HEK293 (cell line): ENCODE results near the gene TEX9.

Experiments used
- CTCF ChIA-PET: fragments of 350-600 bp; formaldehyde crosslinking; extraction: SDS; loops from one replicate; lab custom pipeline; 2021; ENCODE audit warnings: antibody characterized with exemption; lab: Yijun Ruan, JAX
- POLR2A ChIA-PET: fragments of 300-600 bp; formaldehyde crosslinking; extraction: SDS; loops from one replicate; lab custom pipeline; 2020; ENCODE audit warnings: antibody characterized with exemption, inconsistent platforms; lab: Yijun Ruan, JAX
- H3K27ac ChIP-seq: fragments of 200-500 bp; sonication (Bioruptor generic); 2 replicates; pipeline ENCODE4 v1.5.1; 2014; ENCODE audit warnings: low read depth, low read length, control low read depth, inconsistent platforms; ENCODE audit errors: extremely low read depth
- H3K36me3 ChIP-seq, 2 experiments: fragments of 200-500 bp in 1 of 2; sonication (Bioruptor generic) in 1 of 2; 1 replicate in 1 of 2; 2 replicates in 1 of 2; pipeline ENCODE4 v1.5.1; 2014 to 2017; ENCODE audit warnings: inconsistent platforms in 2 of 2, low read length in 2 of 2; ENCODE audit not compliant: control insufficient read depth in 2 of 2, insufficient read depth in 1 of 2
- H3K4me1 ChIP-seq: fragments of 200-500 bp; sonication (Bioruptor generic); 2 replicates; pipeline ENCODE4 v1.5.1; 2014; ENCODE audit warnings: mild to moderate bottlenecking, low read length, inconsistent platforms; ENCODE audit not compliant: control insufficient read depth, insufficient read depth
- H3K4me3 ChIP-seq: 2 replicates; pipeline ENCODE4 v1.5.1; 2011; ENCODE audit warnings: low read depth, mild to moderate bottlenecking, control low read depth, low read length, moderate library complexity
- H3K9me3 ChIP-seq: fragments of 200-500 bp; sonication (Bioruptor generic); 2 replicates; pipeline ENCODE4 v1.5.1; 2014; ENCODE audit warnings: low read depth, low read length, inconsistent platforms; ENCODE audit not compliant: control insufficient read depth, insufficient read depth
- IKZF3 ChIP-seq: fragments of 450-650 bp; IDR thresholded peaks from 2 replicates; pipeline ENCODE4 v1.5.0; 2018; ENCODE audit warnings: missing biosample characterization, mild to moderate bottlenecking, missing genetic modification characterization, moderate library complexity
- KLF9 ChIP-seq: fragments of 450-650 bp; formaldehyde crosslinking; IDR thresholded peaks from 2 replicates; pipeline ENCODE4 v1.5.1; 2016; ENCODE audit warnings: missing biosample characterization, missing genetic modification characterization, low read depth
- ZBTB20 ChIP-seq: fragments of 450-650 bp; formaldehyde crosslinking; IDR thresholded peaks from 2 replicates; pipeline ENCODE4 v1.5.1; 2016; ENCODE audit warnings: missing biosample characterization, missing genetic modification characterization
- ZBTB21 ChIP-seq: fragments of 450-650 bp; formaldehyde crosslinking; IDR thresholded peaks from 2 replicates; pipeline ENCODE4 v1.5.1; 2017; ENCODE audit warnings: missing biosample characterization, missing genetic modification characterization
- ZBTB8A ChIP-seq: fragments of 450-650 bp; formaldehyde crosslinking; IDR thresholded peaks from 2 replicates; pipeline ENCODE4 v1.5.1; 2016; ENCODE audit warnings: missing biosample characterization, missing genetic modification characterization
- ZNF114 ChIP-seq: fragments of 450-650 bp; formaldehyde crosslinking; IDR thresholded peaks from 2 replicates; pipeline ENCODE4 v1.5.0; 2017; ENCODE audit warnings: missing biosample characterization, missing genetic modification characterization
- ZNF140 ChIP-seq: fragments of 450-650 bp; formaldehyde crosslinking; IDR thresholded peaks from 2 replicates; pipeline ENCODE4 v1.5.1; 2016; ENCODE audit warnings: missing biosample characterization, missing genetic modification characterization
- ZNF155 ChIP-seq: fragments of 450-650 bp; formaldehyde crosslinking; IDR thresholded peaks from 2 replicates; pipeline ENCODE4 v1.5.1; 2016; ENCODE audit warnings: missing biosample characterization, missing genetic modification characterization
- ZNF174 ChIP-seq: fragments of 450-650 bp; formaldehyde crosslinking; IDR thresholded peaks from 2 replicates; pipeline ENCODE4 v1.5.0; 2017; ENCODE audit warnings: missing biosample characterization, mild to moderate bottlenecking, missing genetic modification characterization
- ZNF335 ChIP-seq: fragments of 450-650 bp; formaldehyde crosslinking; conservative IDR thresholded peaks from 2 replicates; pipeline ENCODE4 v1.5.1; 2016; ENCODE audit warnings: missing biosample characterization, missing genetic modification characterization
- ZNF354C ChIP-seq: fragments of 450-650 bp; formaldehyde crosslinking; IDR thresholded peaks from 2 replicates; pipeline ENCODE4 v1.5.1; 2016; ENCODE audit warnings: missing biosample characterization, missing genetic modification characterization, low read depth, borderline replicate concordance
- ZNF37A ChIP-seq: fragments of 450-650 bp; IDR thresholded peaks from 2 replicates; pipeline ENCODE4 v1.5.1; 2018; ENCODE audit warnings: missing biosample characterization, missing genetic modification characterization
- ZNF48 ChIP-seq: fragments of 450-650 bp; formaldehyde crosslinking; IDR thresholded peaks from 2 replicates; pipeline ENCODE4 v1.5.1; 2016; ENCODE audit warnings: missing biosample characterization, missing genetic modification characterization
- ZNF510 ChIP-seq: fragments of 450-650 bp; formaldehyde crosslinking; IDR thresholded peaks from 2 replicates; pipeline ENCODE4 v1.5.1; 2018; ENCODE audit warnings: mild to moderate bottlenecking, missing genetic modification characterization, missing biosample characterization; ENCODE audit not compliant: insufficient replicate concordance
- ZNF530 ChIP-seq: fragments of 450-650 bp; formaldehyde crosslinking; IDR thresholded peaks from 2 replicates; pipeline ENCODE4 v1.5.1; 2016; ENCODE audit warnings: low read depth, missing biosample characterization, missing genetic modification characterization
- ZNF560 ChIP-seq: fragments of 450-650 bp; formaldehyde crosslinking; IDR thresholded peaks from 2 replicates; pipeline ENCODE4 v1.5.1; 2017; ENCODE audit warnings: missing biosample characterization, missing genetic modification characterization, borderline replicate concordance
- ZNF658 ChIP-seq: fragments of 450-650 bp; formaldehyde crosslinking; IDR thresholded peaks from 2 replicates; pipeline ENCODE4; 2016; ENCODE audit warnings: missing biosample characterization, missing genetic modification characterization
- ZNF670 ChIP-seq: fragments of 450-650 bp; formaldehyde crosslinking; IDR thresholded peaks from 2 replicates; pipeline ENCODE4 v1.5.1; 2016; ENCODE audit warnings: missing biosample characterization, missing genetic modification characterization, low read depth
- ZSCAN23 ChIP-seq: fragments of 450-650 bp; formaldehyde crosslinking; IDR thresholded peaks from 2 replicates; pipeline ENCODE4 v1.5.1; 2016; ENCODE audit warnings: missing biosample characterization, missing genetic modification characterization
- TF ChIP-seq, protein P1 (sequence below): fragments of 450-650 bp; formaldehyde crosslinking; IDR thresholded peaks from 2 replicates; pipeline ENCODE4 v1.5.1; 2016; ENCODE audit warnings: missing biosample characterization, missing genetic modification characterization
- TF ChIP-seq, protein P2 (sequence below): fragments of 450-650 bp; formaldehyde crosslinking; IDR thresholded peaks from 2 replicates; pipeline ENCODE4 v1.5.1; 2016; ENCODE audit warnings: missing biosample characterization, missing genetic modification characterization

The TEX9 gene

DNA sequence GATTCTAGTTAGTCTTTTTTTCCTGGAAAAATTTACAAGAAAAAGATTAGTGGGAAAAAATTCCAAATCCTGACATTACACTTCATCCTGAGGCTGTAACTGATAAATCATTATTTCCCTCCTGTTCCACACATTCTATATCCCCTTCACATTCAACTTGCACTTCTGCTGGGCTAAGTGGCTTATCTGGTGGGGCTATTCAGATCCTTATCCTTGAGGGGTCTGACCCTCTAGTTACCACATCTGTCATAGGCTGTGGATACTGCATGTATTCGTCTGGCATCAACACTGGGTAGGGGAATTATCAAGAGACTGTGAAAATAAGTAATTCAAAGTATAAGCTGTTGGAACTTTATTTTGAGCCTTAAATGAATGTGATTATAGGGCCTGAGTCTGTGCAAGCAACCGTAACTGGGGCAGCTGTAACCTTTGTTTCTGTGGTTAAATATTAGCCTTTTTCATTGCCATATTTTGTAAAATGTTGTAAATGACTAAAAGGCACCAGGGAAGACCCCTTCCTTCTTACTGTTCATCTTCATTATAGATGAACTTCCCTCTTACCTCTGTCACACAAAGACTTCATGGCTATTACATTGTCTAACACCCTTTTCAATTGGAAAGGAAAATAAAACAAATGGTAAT lies 28.0 kb upstream of the TEX9 start (continued):
- TF ChIP-seq, protein P1, sequence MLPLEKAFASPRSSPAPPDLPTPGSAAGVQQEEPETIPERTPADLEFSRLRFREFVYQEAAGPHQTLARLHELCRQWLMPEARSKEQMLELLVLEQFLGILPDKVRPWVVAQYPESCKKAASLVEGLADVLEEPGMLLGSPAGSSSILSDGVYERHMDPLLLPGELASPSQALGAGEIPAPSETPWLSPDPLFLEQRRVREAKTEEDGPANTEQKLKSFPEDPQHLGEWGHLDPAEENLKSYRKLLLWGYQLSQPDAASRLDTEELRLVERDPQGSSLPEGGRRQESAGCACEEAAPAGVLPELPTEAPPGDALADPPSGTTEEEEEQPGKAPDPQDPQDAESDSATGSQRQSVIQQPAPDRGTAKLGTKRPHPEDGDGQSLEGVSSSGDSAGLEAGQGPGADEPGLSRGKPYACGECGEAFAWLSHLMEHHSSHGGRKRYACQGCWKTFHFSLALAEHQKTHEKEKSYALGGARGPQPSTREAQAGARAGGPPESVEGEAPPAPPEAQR (tag by site-specific recombination), result no peak

DNA sequence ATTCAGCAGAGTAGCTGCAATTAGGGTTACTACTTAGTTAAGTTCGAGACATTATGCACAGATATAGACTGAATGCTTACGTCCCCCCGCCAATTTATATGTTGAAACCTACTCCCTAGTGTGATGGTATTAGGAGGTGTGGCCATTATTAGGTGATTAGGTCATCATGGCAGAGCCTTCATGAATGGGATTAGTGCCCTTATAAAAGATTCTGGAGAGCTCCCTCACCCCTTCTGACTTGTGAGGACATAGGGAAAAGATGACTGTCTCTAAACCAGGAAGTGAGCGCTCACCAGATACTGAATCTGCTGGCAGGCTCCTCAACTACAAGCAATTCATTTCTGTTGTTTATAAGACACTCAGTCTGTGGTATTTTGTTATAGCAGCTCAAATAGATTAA lies 25.6 kb upstream of the TEX9 start:
- Histone ChIP-seq H3K36me3 (no peaks in the 10 kb centered on the region), H3K4me3 (no peak overlapping the region), H3K27ac (no peak overlapping the region), H3K4me1 (no peaks in the 10 kb centered on the region), H3K9me3 (no peaks in the 10 kb centered on the region)
- CTCF ChIA-PET, result interaction anchor here (0.6 kb wide), 1 partner anchor 930 kb away, joined by 3 read pairs; no protein-coding TSS in a partner anchor
- POLR2A ChIA-PET, result no interaction called here
- no peak for TF ChIP-seq ZBTB21
- no peak for TF ChIP-seq ZNF37A
- no peak for TF ChIP-seq ZNF155 (tag by site-specific recombination)
- TF ChIP-seq ZNF48, result no peak
- TF ChIP-seq KLF9 (tag by site-specific recombination), result no peak
- TF ChIP-seq ZNF510 (tag by site-specific recombination), result no peak
- TF ChIP-seq ZNF560 (tag by site-specific recombination), result no peak

DNA sequence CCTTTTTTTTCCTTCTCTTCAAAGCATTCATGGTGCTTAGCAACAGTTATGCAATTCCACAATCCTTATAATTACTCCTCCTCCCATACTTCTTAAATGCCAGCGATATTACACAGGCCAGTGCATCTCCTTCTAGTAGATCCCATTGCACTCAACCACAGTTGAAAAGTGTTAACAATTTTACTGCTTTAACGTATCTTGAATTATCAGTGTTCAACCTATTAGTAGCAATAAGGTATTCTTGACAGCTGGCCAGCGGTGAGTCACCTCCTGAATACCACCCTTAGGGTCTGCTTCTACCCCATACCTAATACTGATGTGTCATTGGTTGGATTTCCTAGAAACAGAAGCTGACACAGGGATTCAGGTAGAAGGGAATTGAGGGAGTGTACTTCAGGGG lies 24.0 kb upstream of the TEX9 start:
- Histone ChIP-seq H3K27ac (no peak overlapping the region), H3K4me3 (no peak overlapping the region), H3K4me1 (no peaks in the 10 kb centered on the region), H3K9me3 (no peaks in the 10 kb centered on the region), H3K36me3 (no peaks in the 10 kb centered on the region)
- TF ChIP-seq ZSCAN23 (tag by site-specific recombination) (no peak), ZBTB20 (no peak), ZNF670 (tag by site-specific recombination) (no peak), ZNF658 (no peak), ZNF354C (tag by site-specific recombination) (no peak), ZNF335 (no peak), IKZF3 (no peak), ZNF114 (tag by site-specific recombination) (no peak), ZNF174 (tag by site-specific recombination) (no peak), ZNF155 (tag by site-specific recombination) (no peak), ZNF140 (tag by site-specific recombination) (no peak), ZBTB8A (tag by site-specific recombination) (no peak), ZNF530 (tag by site-specific recombination) (no peak)
- TF ChIP-seq, protein P2, sequence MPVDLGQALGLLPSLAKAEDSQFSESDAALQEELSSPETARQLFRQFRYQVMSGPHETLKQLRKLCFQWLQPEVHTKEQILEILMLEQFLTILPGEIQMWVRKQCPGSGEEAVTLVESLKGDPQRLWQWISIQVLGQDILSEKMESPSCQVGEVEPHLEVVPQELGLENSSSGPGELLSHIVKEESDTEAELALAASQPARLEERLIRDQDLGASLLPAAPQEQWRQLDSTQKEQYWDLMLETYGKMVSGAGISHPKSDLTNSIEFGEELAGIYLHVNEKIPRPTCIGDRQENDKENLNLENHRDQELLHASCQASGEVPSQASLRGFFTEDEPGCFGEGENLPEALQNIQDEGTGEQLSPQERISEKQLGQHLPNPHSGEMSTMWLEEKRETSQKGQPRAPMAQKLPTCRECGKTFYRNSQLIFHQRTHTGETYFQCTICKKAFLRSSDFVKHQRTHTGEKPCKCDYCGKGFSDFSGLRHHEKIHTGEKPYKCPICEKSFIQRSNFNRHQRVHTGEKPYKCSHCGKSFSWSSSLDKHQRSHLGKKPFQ (tag by site-specific recombination), result no peak
- POLR2A ChIA-PET, result no interaction called here
- CTCF ChIA-PET, result no interaction called here
